Neural progenitor cell (in vitro differentiated cells): ENCODE measurements around the gene OR9A2.

Source experiments
- EZH2 ChIP-seq: fragments of 200-600 bp; sonication (generic); IDR thresholded peaks from 2 replicates; pipeline ENCODE4 v1.6.1; 2017; ENCODE audit warnings: antibody characterized with exemption, mild to moderate bottlenecking, moderate library complexity
- TF ChIP-seq, protein P1 (sequence below): fragments of 200-600 bp; sonication (generic); IDR thresholded peaks from 2 replicates; pipeline ENCODE4 v1.5.1; 2017; ENCODE audit warnings: antibody characterized with exemption, mild to moderate bottlenecking

DNA sequence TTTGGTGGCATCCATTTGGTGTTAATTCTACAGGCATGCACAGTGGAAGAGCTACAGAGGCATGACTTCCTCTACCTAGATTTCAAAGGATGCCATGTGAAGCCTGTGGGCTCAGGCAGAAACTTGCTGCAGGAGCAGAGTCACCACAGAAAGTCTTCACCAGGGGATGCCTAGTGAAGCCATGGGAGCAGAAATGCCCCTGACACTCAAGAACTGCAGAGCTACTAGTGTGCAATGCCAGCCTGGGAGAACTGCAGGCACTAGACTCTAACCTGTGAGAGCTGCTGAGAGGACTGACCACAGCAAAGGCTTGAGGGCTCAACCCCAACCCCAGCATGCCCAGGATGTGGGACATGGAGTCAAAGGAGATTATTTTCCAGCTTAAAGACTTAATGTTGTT, 3.9 kb downstream of the OR9A2 start:
- TF ChIP-seq, protein P1, sequence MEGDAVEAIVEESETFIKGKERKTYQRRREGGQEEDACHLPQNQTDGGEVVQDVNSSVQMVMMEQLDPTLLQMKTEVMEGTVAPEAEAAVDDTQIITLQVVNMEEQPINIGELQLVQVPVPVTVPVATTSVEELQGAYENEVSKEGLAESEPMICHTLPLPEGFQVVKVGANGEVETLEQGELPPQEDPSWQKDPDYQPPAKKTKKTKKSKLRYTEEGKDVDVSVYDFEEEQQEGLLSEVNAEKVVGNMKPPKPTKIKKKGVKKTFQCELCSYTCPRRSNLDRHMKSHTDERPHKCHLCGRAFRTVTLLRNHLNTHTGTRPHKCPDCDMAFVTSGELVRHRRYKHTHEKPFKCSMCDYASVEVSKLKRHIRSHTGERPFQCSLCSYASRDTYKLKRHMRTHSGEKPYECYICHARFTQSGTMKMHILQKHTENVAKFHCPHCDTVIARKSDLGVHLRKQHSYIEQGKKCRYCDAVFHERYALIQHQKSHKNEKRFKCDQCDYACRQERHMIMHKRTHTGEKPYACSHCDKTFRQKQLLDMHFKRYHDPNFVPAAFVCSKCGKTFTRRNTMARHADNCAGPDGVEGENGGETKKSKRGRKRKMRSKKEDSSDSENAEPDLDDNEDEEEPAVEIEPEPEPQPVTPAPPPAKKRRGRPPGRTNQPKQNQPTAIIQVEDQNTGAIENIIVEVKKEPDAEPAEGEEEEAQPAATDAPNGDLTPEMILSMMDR, result no peak
- no peak for TF ChIP-seq EZH2
